Lung (tissue), 12 donors: Measurements from ENCODE around the gene CARMIL3. TPM values are rescaled to one million over a fixed set of nuclear protein-coding genes. Genes with fewer than 3 reads are reported as not detected.

Source experiments
- ATAC-seq: fragments of 200-7000 bp; cut with Tn5 transposase; one replicate; pipeline ENCODE4 v1.9.1; 2020; ENCODE audit warnings: moderate number of reproducible peaks; ENCODE audit not compliant: insufficient read depth, low FRiP score
- DNase-seq, 3 donors: peaks; one replicate each; pipeline ENCODE4 v3.0.0-alpha.2; 2013 to 2017
- H3K27ac ChIP-seq, 2 donors: one replicate each; pipeline ENCODE4 v1.5.1; 2013; ENCODE audit warnings: mild to moderate bottlenecking in 2 of 2, moderate library complexity in 2 of 2, control low read depth in 1 of 2, inconsistent platforms in 1 of 2, low read depth in 1 of 2, low read length in 1 of 2
- H3K27me3 ChIP-seq, 3 donors: one replicate each; pipeline ENCODE4 v1.5.1; 2013; ENCODE audit warnings: low read length in 2 of 3; ENCODE audit not compliant: control insufficient read depth in 3 of 3, insufficient read depth in 3 of 3
- H3K36me3 ChIP-seq, 4 donors: one replicate each; pipeline ENCODE4 v1.5.1; 2013; ENCODE audit warnings: low read length in 4 of 4, mild to moderate bottlenecking in 1 of 4, moderate library complexity in 1 of 4; ENCODE audit not compliant: control insufficient read depth in 4 of 4, insufficient read depth in 4 of 4
- H3K4me1 ChIP-seq, 5 donors: one replicate each; pipeline ENCODE4 v1.5.1; 2013; ENCODE audit warnings: low read length in 5 of 5, mild to moderate bottlenecking in 2 of 5, moderate library complexity in 1 of 5; ENCODE audit not compliant: control insufficient read depth in 5 of 5, insufficient read depth in 5 of 5
- H3K4me3 ChIP-seq: one replicate; pipeline ENCODE4 v1.5.1; 2013; ENCODE audit warnings: mild to moderate bottlenecking, control low read depth, moderate library complexity
- H3K9ac ChIP-seq, 2 donors: one replicate each; pipeline ENCODE4 v1.5.1; 2013; ENCODE audit warnings: low read length in 2 of 2, control low read depth in 1 of 2; ENCODE audit not compliant: insufficient read depth in 1 of 2
- H3K9me3 ChIP-seq, 4 donors: one replicate each; pipeline ENCODE4 v1.5.1; 2013; ENCODE audit warnings: low read length in 3 of 4, mild to moderate bottlenecking in 1 of 4, moderate library complexity in 1 of 4; ENCODE audit not compliant: control insufficient read depth in 4 of 4, insufficient read depth in 3 of 4
- WGBS, 2 donors: extraction: QIAGEN DNeasy Blood & Tissue Kit; methylation state at CpG; one replicate each; pipeline ENCODE4 v1.1.7; 2013; 5-methylcytosine and 5-hydroxymethylcytosine counted together
- polyA plus RNA-seq, 2 donors: library from polyadenylated mRNA; stranded (reverse); fragments of 200-250 nt; gene quantifications; one replicate each; pipeline ENCODE4 v1.2.1, GENCODE V29; 2013
- total RNA-seq, 2 donors: library from RNA; depleted of rRNA in 1 of 2; stranded (reverse); fragments of >200 nt in 1 of 2; gene quantifications; one replicate each; pipeline ENCODE4 v1.2.1, GENCODE V29; 2014 to 2021
- TF ChIP-seq, protein P1 (sequence below): IDR thresholded peaks from 2 replicates; pipeline ENCODE4 v1.5.1; 2012; ENCODE audit warnings: mild to moderate bottlenecking; ENCODE audit errors: control extremely low read depth, extremely low read depth
- donor health status: control.
- donor health status: control.
- donor health status: Bipolar disorder and iron deficiency.
- donor health status: healthy.
- donor health status: DM: yes; HTN: yes; CAD: no.

CARMIL3 gene
- total and polyA plus RNA-seq, 4 donors = 0.37 to 2.4 (median 0.78) TPM

DNA sequence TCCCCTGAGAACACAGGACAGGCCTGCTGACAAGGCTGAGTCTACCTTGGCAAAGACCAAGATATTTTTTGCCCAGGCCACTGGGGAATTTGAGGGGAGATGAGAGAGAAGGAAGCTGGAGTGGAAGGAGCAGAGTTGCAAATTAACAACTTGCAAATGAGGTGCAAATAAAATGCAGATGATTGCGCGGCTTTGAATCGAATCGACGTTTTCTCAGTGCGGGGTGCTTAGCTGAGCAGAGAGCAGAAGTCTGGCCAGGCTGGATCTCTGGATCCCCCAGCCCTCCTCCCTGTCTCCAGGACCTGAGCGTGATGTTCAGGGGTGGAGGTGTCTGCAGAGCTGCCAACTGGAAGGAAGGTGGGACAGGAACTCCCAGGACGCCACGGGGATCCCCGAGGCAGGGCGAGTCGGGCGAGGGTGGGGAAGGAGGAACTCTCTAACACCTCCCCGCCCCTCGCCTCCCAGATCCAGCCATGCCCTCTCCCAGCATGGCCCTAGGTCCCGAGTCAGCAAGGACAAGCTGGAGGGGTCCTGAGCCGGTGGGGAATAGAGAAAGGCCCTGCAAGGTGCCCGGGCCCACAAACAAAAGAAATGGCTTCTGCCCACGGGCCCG lies 527 bp upstream of the CARMIL3 start:
- peaks cover 0 to 6% (median 3%) of the 10 kb centered on the region in 3 donors for H3K27me3 ChIP-seq
- H3K4me3 ChIP-seq = peak overlapping the region; percentile 75
- H3K4me1 ChIP-seq = peaks cover 0 to 18% (median 0%) of the 10 kb centered on the region in 5 donors
- 22 to 23% methylated on average over 20 of the region's 20 CpGs for WGBS, 2 donors
- H3K27ac ChIP-seq = peak overlapping the region; percentile 48 to 63
- TF ChIP-seq, protein P1, sequence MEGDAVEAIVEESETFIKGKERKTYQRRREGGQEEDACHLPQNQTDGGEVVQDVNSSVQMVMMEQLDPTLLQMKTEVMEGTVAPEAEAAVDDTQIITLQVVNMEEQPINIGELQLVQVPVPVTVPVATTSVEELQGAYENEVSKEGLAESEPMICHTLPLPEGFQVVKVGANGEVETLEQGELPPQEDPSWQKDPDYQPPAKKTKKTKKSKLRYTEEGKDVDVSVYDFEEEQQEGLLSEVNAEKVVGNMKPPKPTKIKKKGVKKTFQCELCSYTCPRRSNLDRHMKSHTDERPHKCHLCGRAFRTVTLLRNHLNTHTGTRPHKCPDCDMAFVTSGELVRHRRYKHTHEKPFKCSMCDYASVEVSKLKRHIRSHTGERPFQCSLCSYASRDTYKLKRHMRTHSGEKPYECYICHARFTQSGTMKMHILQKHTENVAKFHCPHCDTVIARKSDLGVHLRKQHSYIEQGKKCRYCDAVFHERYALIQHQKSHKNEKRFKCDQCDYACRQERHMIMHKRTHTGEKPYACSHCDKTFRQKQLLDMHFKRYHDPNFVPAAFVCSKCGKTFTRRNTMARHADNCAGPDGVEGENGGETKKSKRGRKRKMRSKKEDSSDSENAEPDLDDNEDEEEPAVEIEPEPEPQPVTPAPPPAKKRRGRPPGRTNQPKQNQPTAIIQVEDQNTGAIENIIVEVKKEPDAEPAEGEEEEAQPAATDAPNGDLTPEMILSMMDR = no peak
- peak overlapping the region; percentile 17 to 60 for H3K9ac ChIP-seq
- no peaks in the 10 kb centered on the region for H3K36me3 ChIP-seq
- ATAC-seq = no peak
- DNase-seq = peak in 1 of 3 donors; percentile 24
- no peaks in the 10 kb centered on the region for H3K9me3 ChIP-seq

DNA sequence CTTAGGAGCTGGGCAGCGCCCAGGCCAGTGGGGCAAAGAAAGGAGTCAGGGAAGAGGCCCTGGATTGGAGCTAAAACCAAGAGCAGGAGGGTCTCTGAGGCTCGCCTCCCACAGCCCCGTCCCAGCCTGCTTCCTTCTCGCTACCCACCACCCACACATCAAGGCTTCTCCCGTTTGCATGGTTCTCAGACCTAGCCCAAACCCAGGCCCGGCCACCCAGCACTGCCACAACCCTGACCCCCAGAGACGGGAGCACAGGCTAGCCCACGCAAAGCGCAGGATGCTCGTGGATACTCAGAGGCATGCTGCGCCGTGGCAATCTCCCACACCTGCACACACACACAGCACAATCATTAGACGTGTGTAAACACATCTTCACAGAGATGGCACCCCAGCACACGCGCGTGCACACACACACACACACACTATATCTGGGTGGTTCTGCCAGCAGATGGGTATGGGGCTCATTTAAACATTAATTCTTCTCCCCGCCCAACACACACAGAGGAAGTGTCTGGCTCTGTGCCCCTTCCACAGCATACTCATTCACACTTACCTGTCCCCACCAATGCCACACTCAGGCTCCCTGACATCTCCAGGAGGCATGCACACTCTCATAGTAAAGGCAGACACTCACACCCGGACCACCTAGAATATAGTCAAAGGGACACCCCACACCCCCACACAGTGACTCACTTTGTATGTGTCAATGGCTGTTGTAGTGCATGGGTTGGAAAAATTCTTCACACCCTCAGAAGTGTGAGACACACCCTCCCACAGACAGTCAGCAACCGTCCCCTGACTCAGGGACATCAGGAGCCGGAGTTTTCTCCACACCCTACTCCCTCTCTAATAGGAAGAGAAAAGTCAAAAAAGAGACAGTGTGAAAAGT lies 1.1 kb downstream of the CARMIL3 start:
- ATAC-seq = no peak
- H3K36me3 ChIP-seq = no peaks in the 10 kb centered on the region
- no peak overlapping the region for H3K4me3 ChIP-seq
- H3K4me1 ChIP-seq = peaks cover 0 to 18% (median 0%) of the 10 kb centered on the region in 5 donors
- peaks cover 0 to 6% (median 3%) of the 10 kb centered on the region in 3 donors for H3K27me3 ChIP-seq
- H3K27ac ChIP-seq = no peak overlapping the region
- TF ChIP-seq, protein P1 = no peak
- no peaks in the 10 kb centered on the region for H3K9me3 ChIP-seq
- 55 to 64% methylated on average over 20 of the region's 20 CpGs for WGBS, 2 donors
- no peak for DNase-seq
- no peak overlapping the region for H3K9ac ChIP-seq

DNA sequence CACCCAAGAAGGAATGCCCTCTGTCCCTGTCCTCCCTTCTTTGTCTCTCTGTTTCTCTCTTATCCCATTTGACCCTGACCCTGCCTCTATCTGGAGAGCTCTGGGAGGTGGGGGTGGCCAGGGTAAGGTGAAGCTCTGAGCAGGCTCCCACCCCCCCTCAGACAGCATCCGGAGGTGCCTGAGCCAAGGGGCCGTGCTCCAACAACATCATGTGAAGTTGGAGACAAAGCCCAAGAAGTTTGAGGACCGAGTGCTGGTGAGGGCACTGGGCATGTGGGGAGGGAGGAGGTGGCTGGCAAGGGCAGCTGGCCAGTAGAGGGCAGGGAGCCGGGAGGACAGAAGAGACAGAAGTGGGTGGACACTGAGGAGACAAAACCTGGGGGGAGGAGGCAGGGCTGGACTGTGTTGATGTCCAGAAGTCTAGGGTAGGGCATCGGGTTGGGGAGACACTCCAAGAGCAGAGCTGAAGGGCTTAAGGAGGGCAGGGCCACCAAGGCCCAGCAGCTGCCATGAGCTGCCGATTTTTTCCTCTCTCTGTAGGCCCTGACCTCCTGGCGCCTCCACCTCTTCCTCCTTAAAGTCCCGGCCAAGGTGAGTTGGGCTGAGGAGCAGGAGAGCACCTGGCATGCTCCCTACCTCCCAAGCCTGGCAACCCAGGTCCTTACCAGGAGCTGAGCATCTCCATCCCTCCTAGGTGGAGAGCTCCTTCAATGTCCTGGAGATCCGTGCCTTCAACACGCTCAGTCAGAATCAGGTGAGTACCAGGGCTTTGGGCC lies 1.9 kb downstream of the CARMIL3 start:
- WGBS, 2 donors = 77 to 88% methylated on average over 10 of the region's 10 CpGs
- no peak overlapping the region for H3K9ac ChIP-seq
- H3K4me1 ChIP-seq = peaks cover 0 to 22% (median 0%) of the 10 kb centered on the region in 5 donors
- ATAC-seq (no peak), DNase-seq (no peak)
- H3K27me3 ChIP-seq = peaks cover 0 to 6% (median 3%) of the 10 kb centered on the region in 3 donors
- no peaks in the 10 kb centered on the region for H3K36me3 ChIP-seq
- H3K27ac ChIP-seq = no peak overlapping the region
- TF ChIP-seq, protein P1 = no peak
- H3K4me3 ChIP-seq = no peak overlapping the region
- no peaks in the 10 kb centered on the region for H3K9me3 ChIP-seq
